HepG2 (cell line): ENCODE results near the gene RNASE8. TPM values are rescaled to one million over a fixed set of nuclear protein-coding genes. Genes with fewer than 3 reads are reported as not detected.

Source experiments
- ATAC-seq: fragments of 200-7000 bp; cut with Tn5 transposase; 3 replicates; pipeline ENCODE4 v1.9.1; 2020; ENCODE audit warnings: mild to moderate bottlenecking, moderate library complexity
- BruUV-seq: library from RNA; stranded (reverse); fragments of 400-500 nt; replicated peaks from 2 replicates; lab custom pipeline; 2021; lab: Mats Ljungman, UMichigan
- CTCF ChIA-PET: fragments of 300-600 bp; formaldehyde crosslinking; extraction: SDS; loops from one replicate; lab custom pipeline; 2021; ENCODE audit warnings: low total read pairs, inconsistent platforms, low intra/inter-chr PET ratio; lab: Yijun Ruan, JAX
- POLR2A ChIA-PET: fragments of 350-600 bp; sonication (Branson Sonifier 250); formaldehyde crosslinking; loops from one replicate; lab custom pipeline; 2020; ENCODE audit warnings: antibody characterized with exemption, inconsistent platforms; lab: Yijun Ruan, JAX
- DNase-seq: peaks from one replicate; pipeline ENCODE4 v3.0.0-alpha.2; 2015; ENCODE audit warnings: low spot score
- FAIRE-seq: peaks from 3 replicates; lab custom pipeline; 2011; peaks lifted over from hg19 to GRCh38; lab: Jason Lieb, UNC
- H2AFZ ChIP-seq: one replicate; pipeline ENCODE4 v1.6.1; 2011; ENCODE audit warnings: low read length, inconsistent platforms
- H3K27ac ChIP-seq: fragments of 300-600 bp; 3 replicates; pipeline ENCODE4 v1.8.0; 2011; ENCODE audit warnings: mixed run types, mild to moderate bottlenecking, mixed read lengths, low read length, inconsistent platforms; ENCODE audit not compliant: insufficient read depth; ENCODE audit errors: extremely low read length
- H3K27me3 ChIP-seq, 2 experiments: fragments of 200-600 bp in 1 of 2; 2 replicates in 1 of 2; 3 replicates in 1 of 2; pipeline versions ENCODE4 v1.6.0 to v1.8.0; 2011; ENCODE audit warnings: low read length in 2 of 2, mild to moderate bottlenecking in 2 of 2, moderate library complexity in 2 of 2, inconsistent platforms in 1 of 2; ENCODE audit not compliant: insufficient read depth in 2 of 2, control insufficient read depth in 1 of 2
- H3K36me3 ChIP-seq, 2 experiments: fragments of 200-600 bp in 1 of 2; replicated peaks in 1 of 2; 2 replicates in 1 of 2; 3 replicates in 1 of 2; pipeline versions ENCODE4 v1.5.1 to v1.8.0; 2011; ENCODE audit warnings: low read length in 2 of 2, inconsistent platforms in 1 of 2; ENCODE audit not compliant: insufficient read depth in 2 of 2, control insufficient read depth in 1 of 2
- H3K4me1 ChIP-seq: 2 replicates; pipeline ENCODE4 v1.5.1; 2012; ENCODE audit warnings: low read length, inconsistent platforms; ENCODE audit not compliant: insufficient read depth
- H3K4me2 ChIP-seq: 2 replicates; pipeline ENCODE4 v1.6.0; 2011; ENCODE audit warnings: low read depth, low read length, inconsistent platforms
- H3K4me3 ChIP-seq, 3 experiments: fragments of 200-600 bp in 1 of 3; sonication (generic), shearing (Covaris generic) in 1 of 3; replicated peaks in 1 of 3; 2 replicates each; pipeline ENCODE4 v1.5.1; 2011 to 2016; ENCODE audit warnings: low read length in 3 of 3, inconsistent platforms in 2 of 3, low read depth in 2 of 3, mild to moderate bottlenecking in 2 of 3, control low read depth in 1 of 3, mixed read lengths in 1 of 3; ENCODE audit not compliant: insufficient read depth in 1 of 3
- H3K79me2 ChIP-seq: one replicate; pipeline ENCODE4 v1.6.1; 2011; ENCODE audit warnings: low read length, inconsistent platforms; ENCODE audit not compliant: insufficient read depth
- H3K9ac ChIP-seq: 2 replicates; pipeline ENCODE4 v1.6.0; 2011; ENCODE audit warnings: mild to moderate bottlenecking, low read depth, low read length, inconsistent platforms; ENCODE audit not compliant: insufficient read depth
- H3K9me3 ChIP-seq: 2 replicates; pipeline ENCODE4 v1.5.1; 2012; ENCODE audit warnings: mild to moderate bottlenecking, low read length
- H4K20me1 ChIP-seq: 2 replicates; pipeline ENCODE4 v1.6.0; 2011; ENCODE audit warnings: inconsistent platforms, mild to moderate bottlenecking, low read length, moderate library complexity; ENCODE audit not compliant: insufficient read depth
- ARHGAP35 ChIP-seq: sonication (generic); formaldehyde crosslinking; IDR thresholded peaks from 2 replicates; pipeline ENCODE4 v1.9.0; 2022; ENCODE audit warnings: mild to moderate bottlenecking, inconsistent platforms, moderate library complexity, missing genetic modification reagents, borderline replicate concordance
- ERF ChIP-seq: IDR thresholded peaks from 2 replicates; pipeline ENCODE4 v1.6.1; 2018; ENCODE audit warnings: missing biosample characterization, missing genetic modification reagents
- FOXM1 ChIP-seq: sonication (generic); formaldehyde crosslinking; IDR thresholded peaks from 2 replicates; pipeline ENCODE4 v1.5.0; 2020; ENCODE audit warnings: missing genetic modification reagents
- MIER3 ChIP-seq: IDR thresholded peaks from 2 replicates; pipeline ENCODE4 v1.6.1; 2016; ENCODE audit warnings: missing compliant biosample characterization, borderline replicate concordance
- ZNF629 ChIP-seq: sonication (generic); formaldehyde crosslinking; conservative IDR thresholded peaks from 2 replicates; pipeline ENCODE4 v1.5.0; 2020; ENCODE audit warnings: missing genetic modification reagents
- ZNF746 ChIP-seq: sonication (generic); formaldehyde crosslinking; IDR thresholded peaks from 2 replicates; pipeline ENCODE4 v1.8.0; 2022; ENCODE audit warnings: mild to moderate bottlenecking, missing genetic modification reagents
- WGBS: methylation state at CpG from one replicate; pipeline ENCODE4 v1.1.6; 2017; ENCODE audit warnings: low lambda C conversion rate; 5-methylcytosine and 5-hydroxymethylcytosine counted together
- in situ Hi-C: cut with HindIII; loops from 2 replicates; pipeline ENCODE4 v1.10.0; 2017; ENCODE audit warnings: low pct_unique_long_range_greater_than_20kb; ENCODE audit not compliant: extremely low pct_ligation_motif_present
- intact Hi-C: fragments of 100-400 bp; cut with micrococcal nuclease; formaldehyde crosslinking; loops from one replicate; pipeline ENCODE4 v1.10.0; 2022; ENCODE audit not compliant: unreplicated experiment
- polyA plus RNA-seq, 8 experiments: library from polyadenylated mRNA; depleted of rRNA in 3 of 8; stranded (reverse) in 7 of 8; unstranded in 1 of 8; fragments of >200 nt; fragmentation: Illumina TruSeq in 4 of 8; extraction: Trizol in 4 of 8; gene quantifications; 2 replicates each; pipeline versions ENCODE4 v1.2.1 to v1.2.3, GENCODE V29; 2011 to 2016; ENCODE audit warnings: low read depth in 4 of 8, missing spikeins in 1 of 8, mixed read lengths in 1 of 8; ENCODE audit not compliant: insufficient read depth in 1 of 8
- total RNA-seq, 5 experiments: library from RNA; depleted of rRNA; stranded (reverse); fragments of >200 nt; fragmentation: Illumina TruSeq; extraction: Trizol; gene quantifications; 2 replicates each; pipeline ENCODE4 v1.2.3, GENCODE V29; 2016; ENCODE audit warnings: low read depth in 1 of 5
- TF ChIP-seq, protein P1 (sequence below): sonication (generic); formaldehyde crosslinking; IDR thresholded peaks from 2 replicates; pipeline ENCODE4 v1.4.0; 2020; ENCODE audit warnings: missing genetic modification reagents
- TF ChIP-seq, protein P2 (sequence below), 2 experiments: fragments of 450-650 bp in 1 of 2; sonication (generic) in 1 of 2; formaldehyde crosslinking in 1 of 2; IDR thresholded peaks; 2 replicates each; pipeline versions ENCODE4 v1.6.1 to v1.8.0; 2016 to 2022; ENCODE audit warnings: antibody characterized with exemption in 1 of 2, mild to moderate bottlenecking in 1 of 2, missing genetic modification reagents in 1 of 2

Gene RNASE8
- total and polyA plus RNA-seq, 2 of the 13 experiments (the other 11 are each of a cell fraction or from before 2014, with no cell fraction given), result not detected

DNA sequence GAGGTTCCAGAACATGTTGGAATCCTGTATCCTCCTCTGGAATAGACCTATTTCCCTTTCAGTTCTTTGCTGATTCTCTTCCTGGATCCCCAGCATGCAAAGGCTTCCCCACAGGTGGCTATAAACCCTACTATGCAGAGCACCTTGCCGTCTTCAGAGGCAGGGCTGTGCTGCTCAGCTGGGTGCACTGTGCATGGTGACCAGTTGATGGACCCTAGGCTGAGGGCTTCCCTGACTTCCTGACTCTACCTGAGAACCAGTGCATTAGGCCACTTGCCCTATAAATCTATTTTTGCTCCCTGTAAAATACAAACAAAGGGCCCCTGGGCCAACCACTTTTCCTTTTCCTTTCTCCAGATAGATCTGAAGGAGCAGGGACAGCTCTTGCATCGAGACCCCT is 26.8 kb downstream of the RNASE8 start:
- no peak overlapping the region for H3K4me3 ChIP-seq
- ChIA-PET CTCF (no interaction called here), POLR2A (interaction anchor here (1.0 to 4.2 kb wide), 10 partner anchors 8 to 70 kb away, joined by 3 to 47 read pairs (median 5); partner anchors contain the start of genes ARHGEF40 and ZNF219)
- H4K20me1 ChIP-seq, result no peaks in the 10 kb centered on the region
- no peak overlapping the region for H3K9ac ChIP-seq
- H3K4me1 ChIP-seq, result peaks cover 22% of the 10 kb centered on the region
- DNase-seq, result no peak
- H3K9me3 ChIP-seq, result no peaks in the 10 kb centered on the region
- WGBS, result 84% methylated on average over 2 of the region's 2 CpGs
- in situ Hi-C loops, result no loop called here
- H3K36me3 ChIP-seq, result peaks cover 53 to 74% of the 10 kb centered on the region in 2 experiments
- H3K27ac ChIP-seq, result no peak overlapping the region
- H3K27me3 ChIP-seq, result no peaks in the 10 kb centered on the region
- FAIRE-seq, result no peak
- H3K79me2 ChIP-seq, result no peaks in the 10 kb centered on the region
- no peak overlapping the region for H2AFZ ChIP-seq
- BruUV-seq, result no TSS peak
- intact Hi-C loops, result no loop called here
- no peak overlapping the region for H3K4me2 ChIP-seq
- peak; percentile 20 for ATAC-seq
- TF ChIP-seq FOXM1 (CRISPR knock-in tag) (no peak), ERF (CRISPR knock-in tag) (no peak), ZNF746 (no peak), ZNF629 (CRISPR knock-in tag) (no peak), MIER3 (CRISPR knock-in tag) (no peak), ARHGAP35 (CRISPR knock-in tag) (0 out of 2 replicates have a peak, but pooled peaks have one; percentile 25)
- TF ChIP-seq, protein P1, sequence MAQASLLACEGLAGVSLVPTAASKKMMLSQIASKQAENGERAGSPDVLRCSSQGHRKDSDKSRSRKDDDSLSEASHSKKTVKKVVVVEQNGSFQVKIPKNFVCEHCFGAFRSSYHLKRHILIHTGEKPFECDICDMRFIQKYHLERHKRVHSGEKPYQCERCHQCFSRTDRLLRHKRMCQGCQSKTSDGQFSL (CRISPR knock-in tag), result no peak
- TF ChIP-seq, protein P2, sequence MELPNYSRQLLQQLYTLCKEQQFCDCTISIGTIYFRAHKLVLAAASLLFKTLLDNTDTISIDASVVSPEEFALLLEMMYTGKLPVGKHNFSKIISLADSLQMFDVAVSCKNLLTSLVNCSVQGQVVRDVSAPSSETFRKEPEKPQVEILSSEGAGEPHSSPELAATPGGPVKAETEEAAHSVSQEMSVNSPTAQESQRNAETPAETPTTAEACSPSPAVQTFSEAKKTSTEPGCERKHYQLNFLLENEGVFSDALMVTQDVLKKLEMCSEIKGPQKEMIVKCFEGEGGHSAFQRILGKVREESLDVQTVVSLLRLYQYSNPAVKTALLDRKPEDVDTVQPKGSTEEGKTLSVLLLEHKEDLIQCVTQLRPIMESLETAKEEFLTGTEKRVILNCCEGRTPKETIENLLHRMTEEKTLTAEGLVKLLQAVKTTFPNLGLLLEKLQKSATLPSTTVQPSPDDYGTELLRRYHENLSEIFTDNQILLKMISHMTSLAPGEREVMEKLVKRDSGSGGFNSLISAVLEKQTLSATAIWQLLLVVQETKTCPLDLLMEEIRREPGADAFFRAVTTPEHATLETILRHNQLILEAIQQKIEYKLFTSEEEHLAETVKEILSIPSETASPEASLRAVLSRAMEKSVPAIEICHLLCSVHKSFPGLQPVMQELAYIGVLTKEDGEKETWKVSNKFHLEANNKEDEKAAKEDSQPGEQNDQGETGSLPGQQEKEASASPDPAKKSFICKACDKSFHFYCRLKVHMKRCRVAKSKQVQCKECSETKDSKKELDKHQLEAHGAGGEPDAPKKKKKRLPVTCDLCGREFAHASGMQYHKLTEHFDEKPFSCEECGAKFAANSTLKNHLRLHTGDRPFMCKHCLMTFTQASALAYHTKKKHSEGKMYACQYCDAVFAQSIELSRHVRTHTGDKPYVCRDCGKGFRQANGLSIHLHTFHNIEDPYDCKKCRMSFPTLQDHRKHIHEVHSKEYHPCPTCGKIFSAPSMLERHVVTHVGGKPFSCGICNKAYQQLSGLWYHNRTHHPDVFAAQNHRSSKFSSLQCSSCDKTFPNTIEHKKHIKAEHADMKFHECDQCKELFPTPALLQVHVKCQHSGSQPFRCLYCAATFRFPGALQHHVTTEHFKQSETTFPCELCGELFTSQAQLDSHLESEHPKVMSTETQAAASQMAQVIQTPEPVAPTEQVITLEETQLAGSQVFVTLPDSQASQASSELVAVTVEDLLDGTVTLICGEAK (IDR thresholded peaks at IDR 0.05), result no peak
- TF ChIP-seq, protein P2 (CRISPR knock-in tag; IDR thresholded peaks at IDR 0.05), result 0 out of 2 replicates have a peak, but pooled peaks have one; percentile 9
